Mucosa of stomach (tissue), 1 donor: Measurements from ENCODE around the gene HPD.

Experiments used
- H3K27me3 ChIP-seq: one replicate; pipeline ENCODE4 v1.7.0; 2013; ENCODE audit warnings: mild to moderate bottlenecking, low read length; ENCODE audit not compliant: control insufficient read depth, insufficient read depth
- H3K36me3 ChIP-seq: one replicate; pipeline ENCODE4 v1.7.0; 2013; ENCODE audit warnings: low read length; ENCODE audit not compliant: control insufficient read depth, insufficient read depth
- H3K4me1 ChIP-seq: one replicate; pipeline ENCODE4 v1.7.0; 2013; ENCODE audit warnings: mild to moderate bottlenecking, low read length; ENCODE audit not compliant: control insufficient read depth, insufficient read depth
- H3K4me3 ChIP-seq: one replicate; pipeline ENCODE4 v1.7.0; 2013; ENCODE audit warnings: low read length
- H3K9ac ChIP-seq: one replicate; pipeline ENCODE4 v1.7.0; 2013; ENCODE audit warnings: mild to moderate bottlenecking, low read length, moderate library complexity
- H3K9me3 ChIP-seq: one replicate; pipeline ENCODE4 v1.7.0; 2013; ENCODE audit warnings: mild to moderate bottlenecking, low read length, moderate library complexity; ENCODE audit not compliant: control insufficient read depth
- donor health status: Pancreatic carcinoma.

Gene HPD

GRCh38 chr12:121789800-121790728 lies 68.6 kb downstream of the HPD start:
- Histone ChIP-seq H3K27me3 (no peaks in the 10 kb centered on the region), H3K9ac (no peak overlapping the region), H3K4me3 (no peak overlapping the region), H3K9me3 (no peaks in the 10 kb centered on the region), H3K4me1 (peaks cover 70% of the 10 kb centered on the region), H3K36me3 (no peaks in the 10 kb centered on the region)
